ENCODE measurements around the gene ZCCHC7. TPM values are rescaled to one million over a fixed set of nuclear protein-coding genes. Genes with fewer than 3 reads are reported as not detected.

ZCCHC7 gene
- 22.4 and 25.3 TPM in 2 replicates for total RNA-seq

GRCh38 chr9:37119907-37120842 lies at the start of gene ZCCHC7:
TSS of gene ZCCHC7 (plus strand) at chr9:37120574.

Other genes starting within 250 kb of the ZCCHC7 start
- gene PAX5, start 86.3 kb upstream of the ZCCHC7 start, total RNA-seq, result under 0.01 TPM in 1 of 2 replicates, not detected in the other

Data from nasal cavity respiratory epithelium epithelial cell of viscerocranial mucosa (primary cell).